Omental fat pad (tissue), 4 donors: ENCODE measurements around the gene PPP2R2C. TPM values are rescaled to one million over a fixed set of nuclear protein-coding genes. Genes with fewer than 3 reads are reported as not detected.

Experiments used
- ATAC-seq: fragments of 150-250 bp; one replicate; pipeline ENCODE4 v1.9.1; 2016; ENCODE audit warnings: mild to moderate bottlenecking, moderate library complexity; ENCODE audit not compliant: low FRiP score
- DNase-seq: peaks from one replicate; pipeline ENCODE4 v3.0.0-alpha.2; 2019; ENCODE audit warnings: low spot score
- total RNA-seq, 4 donors: library from RNA; depleted of rRNA; stranded (reverse); fragments of >200 nt; gene quantifications; one replicate each; pipeline ENCODE4 v1.1.0, GENCODE V29; 2016
- TF ChIP-seq, protein P1 (sequence below), 3 donors: fragments of 450-650 bp; IDR thresholded peaks; one replicate each; pipeline ENCODE4 v1.5.1; 2016 to 2017; ENCODE audit warnings: antibody characterized with exemption in 3 of 3, mild to moderate bottlenecking in 3 of 3, moderate library complexity in 2 of 3

PPP2R2C gene
- total RNA-seq, 4 donors from 2014 or later: 0.38 to 1.7 (median 0.68) TPM

DNA sequence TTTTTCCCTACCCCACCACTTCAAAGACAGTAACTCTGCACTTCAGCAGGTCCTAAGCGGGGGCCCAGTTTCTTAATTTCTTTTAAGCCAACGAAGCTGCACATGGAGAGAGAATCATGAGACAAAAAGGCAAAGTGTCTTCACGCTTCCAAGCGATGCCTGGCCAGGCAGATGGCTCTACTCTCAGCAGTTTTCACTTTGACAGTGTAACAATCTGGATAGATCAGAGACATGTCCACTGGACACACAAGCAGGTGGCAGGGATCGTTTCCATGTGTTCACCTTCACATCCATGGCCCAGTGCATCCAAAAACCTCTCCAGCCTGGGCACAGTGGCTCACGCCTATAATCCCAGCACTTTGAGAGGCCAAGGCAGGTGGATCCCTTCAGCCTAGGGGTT, 27.8 kb downstream of the PPP2R2C start:
- TF ChIP-seq, protein P1, sequence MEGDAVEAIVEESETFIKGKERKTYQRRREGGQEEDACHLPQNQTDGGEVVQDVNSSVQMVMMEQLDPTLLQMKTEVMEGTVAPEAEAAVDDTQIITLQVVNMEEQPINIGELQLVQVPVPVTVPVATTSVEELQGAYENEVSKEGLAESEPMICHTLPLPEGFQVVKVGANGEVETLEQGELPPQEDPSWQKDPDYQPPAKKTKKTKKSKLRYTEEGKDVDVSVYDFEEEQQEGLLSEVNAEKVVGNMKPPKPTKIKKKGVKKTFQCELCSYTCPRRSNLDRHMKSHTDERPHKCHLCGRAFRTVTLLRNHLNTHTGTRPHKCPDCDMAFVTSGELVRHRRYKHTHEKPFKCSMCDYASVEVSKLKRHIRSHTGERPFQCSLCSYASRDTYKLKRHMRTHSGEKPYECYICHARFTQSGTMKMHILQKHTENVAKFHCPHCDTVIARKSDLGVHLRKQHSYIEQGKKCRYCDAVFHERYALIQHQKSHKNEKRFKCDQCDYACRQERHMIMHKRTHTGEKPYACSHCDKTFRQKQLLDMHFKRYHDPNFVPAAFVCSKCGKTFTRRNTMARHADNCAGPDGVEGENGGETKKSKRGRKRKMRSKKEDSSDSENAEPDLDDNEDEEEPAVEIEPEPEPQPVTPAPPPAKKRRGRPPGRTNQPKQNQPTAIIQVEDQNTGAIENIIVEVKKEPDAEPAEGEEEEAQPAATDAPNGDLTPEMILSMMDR (IDR thresholded peaks at IDR 0.05): no peak
- no peak for DNase-seq
- no peak for ATAC-seq

DNA sequence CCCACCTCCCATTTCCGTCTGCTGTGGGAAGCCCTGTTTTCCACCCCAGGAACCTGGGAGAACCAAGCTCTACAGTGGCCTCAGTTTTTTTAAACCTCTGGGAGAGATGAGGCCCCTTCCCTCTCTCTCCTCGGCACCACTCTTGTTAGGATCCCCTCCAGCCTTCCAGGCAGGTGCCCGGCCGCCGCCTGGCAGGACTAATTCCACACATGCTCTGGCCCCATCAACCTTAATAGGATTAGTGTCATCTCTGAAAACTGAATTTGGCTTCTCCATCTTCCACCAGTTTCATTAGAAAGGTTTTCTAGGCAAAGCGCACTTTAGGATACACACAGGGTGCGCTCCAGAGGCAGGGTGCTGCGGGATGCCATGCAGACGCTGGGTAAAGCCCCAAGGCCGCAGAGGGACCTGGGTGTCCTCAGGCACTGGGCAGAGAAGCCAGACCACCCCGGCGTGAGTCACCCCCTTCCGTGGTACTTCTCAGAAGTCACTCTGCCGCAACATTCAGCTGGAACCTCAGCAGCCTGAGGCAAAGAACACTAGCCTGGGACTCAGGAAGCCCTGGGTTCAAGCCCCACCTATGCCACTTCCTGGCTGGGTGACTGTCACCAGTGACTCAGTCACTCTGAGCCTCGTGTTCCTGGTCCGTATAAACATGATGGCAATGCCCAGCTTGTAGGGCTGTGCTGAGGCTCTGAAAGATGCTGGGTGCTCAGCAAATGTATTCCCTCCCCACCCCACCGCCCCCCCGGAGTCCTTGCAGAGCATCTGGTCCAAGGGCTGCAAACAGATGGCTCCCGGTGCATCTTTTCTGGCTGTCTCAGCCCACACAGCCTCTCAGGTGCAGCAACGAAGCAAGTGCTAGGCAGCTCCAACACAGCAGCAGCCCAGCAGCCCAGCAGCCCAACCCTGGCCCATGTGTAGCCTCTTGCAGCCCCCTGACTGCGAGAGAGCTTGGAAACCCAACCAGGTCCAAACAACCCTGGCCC, 29.1 kb downstream of the PPP2R2C start:
- DNase-seq (no peak), ATAC-seq (no peak)
- TF ChIP-seq, protein P1 (IDR thresholded peaks at IDR 0.05): no peak

DNA sequence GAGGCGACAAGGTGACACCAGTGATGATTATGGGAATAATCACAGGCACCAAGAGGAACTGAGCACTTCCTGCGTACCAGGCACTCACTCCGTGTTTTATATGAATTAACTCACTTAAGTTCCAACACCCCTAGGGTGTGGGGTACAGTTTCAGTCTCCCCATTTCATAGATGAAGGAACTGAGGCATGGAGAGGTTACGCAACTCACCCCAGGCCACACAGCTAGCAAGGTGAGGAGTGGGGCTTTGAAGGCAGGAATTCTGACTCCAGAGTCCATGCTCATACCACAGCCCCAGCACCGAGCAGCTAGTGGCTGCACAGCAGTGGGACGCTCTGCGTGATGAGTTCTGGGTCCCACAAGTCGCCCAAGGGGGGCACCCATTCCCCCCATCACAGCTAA, 29.9 kb downstream of the PPP2R2C start:
- no peak for ATAC-seq
- TF ChIP-seq, protein P1 (IDR thresholded peaks at IDR 0.05): no peak
- DNase-seq: no peak

DNA sequence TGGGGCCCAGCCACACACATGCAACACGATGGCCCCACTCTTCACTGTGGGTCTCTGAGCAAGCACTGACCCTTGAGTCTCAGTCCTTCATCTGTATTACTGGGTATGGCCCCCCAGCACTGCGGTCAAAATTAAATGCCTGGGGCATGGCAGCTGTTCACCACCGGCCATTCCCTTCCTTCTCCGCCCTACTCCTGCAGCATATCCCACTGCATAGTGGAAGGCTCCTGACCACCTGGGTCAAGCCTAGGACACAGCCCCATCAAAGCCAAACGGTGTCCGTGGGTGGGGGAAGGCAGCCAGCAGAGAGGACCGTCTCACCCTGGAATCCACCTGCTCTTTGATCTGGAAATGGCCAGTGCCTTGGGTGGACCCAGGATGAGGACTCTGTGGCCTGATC, 30.7 kb downstream of the PPP2R2C start:
- no peak for ATAC-seq
- no peak for DNase-seq
- TF ChIP-seq, protein P1 (IDR thresholded peaks at IDR 0.05): no peak

DNA sequence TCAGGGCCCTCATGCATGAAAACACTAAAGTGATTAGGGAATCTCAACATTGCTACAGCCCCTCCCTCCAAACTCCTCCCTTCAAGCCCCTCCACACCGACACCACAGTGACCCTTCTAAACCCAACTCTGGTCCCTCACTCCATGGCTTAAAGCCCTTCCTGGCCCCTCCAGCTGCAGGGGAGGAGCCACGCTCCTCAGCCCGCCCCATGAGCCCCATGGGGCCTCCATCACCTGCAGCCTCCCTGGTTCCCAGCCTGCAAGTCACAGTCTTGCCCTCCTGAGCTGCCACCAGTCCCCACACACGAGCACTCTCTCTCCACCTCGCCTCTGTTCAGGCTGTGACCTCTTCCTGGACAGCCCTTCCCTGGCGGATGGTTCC, 31.2 kb downstream of the PPP2R2C start:
- no peak for DNase-seq
- no peak for ATAC-seq
- TF ChIP-seq, protein P1 (IDR thresholded peaks at IDR 0.05): no peak

DNA sequence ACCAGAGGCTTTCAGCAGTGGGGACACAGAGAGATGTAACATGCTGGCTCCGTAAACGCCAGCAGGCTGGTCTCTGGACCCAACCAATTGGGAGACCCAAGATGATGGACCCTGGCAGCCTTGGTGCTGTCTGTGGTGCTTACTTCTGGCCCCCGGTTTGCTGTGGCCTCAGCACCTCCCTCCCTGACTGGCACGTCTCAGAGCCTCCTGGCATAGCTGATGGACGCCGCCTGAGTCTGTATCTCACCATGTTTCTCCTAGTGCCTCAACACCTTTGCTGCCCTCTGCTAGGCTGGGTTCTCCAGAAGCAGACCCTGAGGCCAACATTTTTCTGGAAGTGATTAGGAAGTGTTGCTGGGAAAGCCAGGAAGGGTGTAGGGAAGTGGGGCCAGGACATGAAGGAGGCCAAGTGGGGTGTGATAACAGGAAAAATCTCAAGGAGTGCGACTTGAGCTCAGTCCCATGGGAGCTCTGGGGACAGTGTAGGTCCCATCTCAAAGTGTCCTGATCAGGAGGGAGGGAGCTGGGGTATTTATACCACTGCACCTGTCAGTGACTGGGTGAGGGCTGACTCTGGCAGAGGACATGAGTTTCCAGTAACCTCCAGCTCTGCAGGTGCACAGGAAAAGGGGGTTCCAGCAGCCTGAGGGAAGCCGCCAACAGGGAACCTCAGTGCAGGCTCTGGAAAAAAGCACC, 31.8 kb downstream of the PPP2R2C start:
- TF ChIP-seq, protein P1 (IDR thresholded peaks at IDR 0.05): no peak
- ATAC-seq (no peak), DNase-seq (no peak)
